Testis (tissue), 3 donors: Measurements from ENCODE around the gene AHCTF1. TPM values are rescaled to one million over a fixed set of nuclear protein-coding genes. Genes with fewer than 3 reads are reported as not detected.

Source experiments
- DNase-seq: peaks from one replicate; pipeline ENCODE4 v3.0.0-alpha.2; 2019
- H3K27ac ChIP-seq, 2 donors: fragments of 200-600 bp; sonication (generic); one replicate each; pipeline ENCODE4 v1.5.1; 2019
- H3K27me3 ChIP-seq: fragments of 200-600 bp; sonication (generic); one replicate; pipeline ENCODE4 v1.5.1; 2019
- H3K36me3 ChIP-seq: fragments of 200-600 bp; sonication (generic); one replicate; pipeline ENCODE4 v1.5.1; 2017; ENCODE audit warnings: low read depth; ENCODE audit errors: missing control alignments
- H3K4me1 ChIP-seq: fragments of 200-600 bp; sonication (generic); one replicate; pipeline ENCODE4 v1.5.1; 2019
- H3K4me3 ChIP-seq, 2 donors: fragments of 200-600 bp; sonication (generic); one replicate each; pipeline ENCODE4 v1.5.1; 2017 to 2019
- H3K9me3 ChIP-seq: fragments of 200-600 bp; sonication (generic); one replicate; pipeline ENCODE4 v1.5.1; 2017
- POLR2A ChIP-seq: fragments of 450-650 bp; IDR thresholded peaks from one replicate; pipeline ENCODE4 v1.6.1; 2017; ENCODE audit warnings: antibody characterized with exemption, mild to moderate bottlenecking, moderate library complexity
- WGBS, 2 donors: methylation state at CpG; one replicate each; pipeline ENCODE4 v1.1.5; 2018; 5-methylcytosine and 5-hydroxymethylcytosine counted together
- intact Hi-C: fragments of 100-400 bp; cut with DNase I; formaldehyde crosslinking; loops from one replicate; pipeline ENCODE4 v1.15.1; 2023; ENCODE audit warnings: low total_unique reads
- polyA plus RNA-seq: library from polyadenylated mRNA; stranded (reverse); fragments of 350-450 nt; fragmentation: Illumina TruSeq; extraction: RNeasy Lipid Tissue Mini Kit (QIAGEN cat#74804); gene quantifications from one replicate; pipeline ENCODE4 v1.2.3, GENCODE V29; 2014; ENCODE audit warnings: low read depth, low replicate concordance; ENCODE audit not compliant: insufficient read depth
- total RNA-seq, 2 donors: library from RNA; depleted of rRNA; stranded (reverse); fragments of >200 nt; gene quantifications; one replicate each; pipeline ENCODE4 v1.2.3, GENCODE V29; 2016
- TF ChIP-seq, protein P1 (sequence below), 3 experiments: fragments of 450-650 bp in 2 of 3; fragments of 200-600 bp in 1 of 3; sonication (generic) in 1 of 3; IDR thresholded peaks; one replicate each; pipeline ENCODE4 v1.5.1; 2016 to 2019; ENCODE audit warnings: antibody characterized with exemption in 3 of 3, mild to moderate bottlenecking in 2 of 3, moderate library complexity in 1 of 3

The AHCTF1 gene
- total and polyA plus RNA-seq, 3 donors from 2014 or later, result 58.6 to 97.6 (median 66.2) TPM

DNA sequence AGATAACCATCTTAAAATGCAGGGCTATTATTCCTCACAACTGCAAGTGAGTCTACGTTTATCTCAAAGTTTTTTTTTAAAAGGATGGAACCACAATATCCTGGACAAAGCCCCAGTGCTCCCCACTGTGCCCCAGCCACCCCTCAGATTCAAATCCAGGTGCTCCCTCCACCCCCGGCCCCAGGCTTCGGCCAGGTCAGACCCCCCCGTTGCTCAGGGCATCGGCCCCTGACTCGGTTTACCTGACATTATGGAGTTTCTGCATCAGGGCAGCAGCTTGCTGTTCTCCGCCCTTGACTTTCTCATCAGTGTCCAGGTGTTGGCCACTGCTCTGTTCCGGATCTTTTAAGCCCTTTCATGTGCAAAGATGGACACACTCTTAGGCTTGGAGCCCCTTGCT, 134.6 kb downstream of the AHCTF1 start:
- Histone ChIP-seq H3K4me1 (no peaks in the 10 kb centered on the region), H3K9me3 (no peaks in the 10 kb centered on the region), H3K27ac (no peak overlapping the region), H3K36me3 (no peaks in the 10 kb centered on the region), H3K4me3 (no peak overlapping the region), H3K27me3 (no peaks in the 10 kb centered on the region)
- intact Hi-C loops, result no loop called here
- TF ChIP-seq, protein P1, sequence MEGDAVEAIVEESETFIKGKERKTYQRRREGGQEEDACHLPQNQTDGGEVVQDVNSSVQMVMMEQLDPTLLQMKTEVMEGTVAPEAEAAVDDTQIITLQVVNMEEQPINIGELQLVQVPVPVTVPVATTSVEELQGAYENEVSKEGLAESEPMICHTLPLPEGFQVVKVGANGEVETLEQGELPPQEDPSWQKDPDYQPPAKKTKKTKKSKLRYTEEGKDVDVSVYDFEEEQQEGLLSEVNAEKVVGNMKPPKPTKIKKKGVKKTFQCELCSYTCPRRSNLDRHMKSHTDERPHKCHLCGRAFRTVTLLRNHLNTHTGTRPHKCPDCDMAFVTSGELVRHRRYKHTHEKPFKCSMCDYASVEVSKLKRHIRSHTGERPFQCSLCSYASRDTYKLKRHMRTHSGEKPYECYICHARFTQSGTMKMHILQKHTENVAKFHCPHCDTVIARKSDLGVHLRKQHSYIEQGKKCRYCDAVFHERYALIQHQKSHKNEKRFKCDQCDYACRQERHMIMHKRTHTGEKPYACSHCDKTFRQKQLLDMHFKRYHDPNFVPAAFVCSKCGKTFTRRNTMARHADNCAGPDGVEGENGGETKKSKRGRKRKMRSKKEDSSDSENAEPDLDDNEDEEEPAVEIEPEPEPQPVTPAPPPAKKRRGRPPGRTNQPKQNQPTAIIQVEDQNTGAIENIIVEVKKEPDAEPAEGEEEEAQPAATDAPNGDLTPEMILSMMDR (IDR thresholded peaks at IDR 0.05), result no peak
- TF ChIP-seq POLR2A, result no peak
- 85% methylated on average over 8 of the region's 8 CpGs for WGBS, 2 donors
- DNase-seq, result no peak

DNA sequence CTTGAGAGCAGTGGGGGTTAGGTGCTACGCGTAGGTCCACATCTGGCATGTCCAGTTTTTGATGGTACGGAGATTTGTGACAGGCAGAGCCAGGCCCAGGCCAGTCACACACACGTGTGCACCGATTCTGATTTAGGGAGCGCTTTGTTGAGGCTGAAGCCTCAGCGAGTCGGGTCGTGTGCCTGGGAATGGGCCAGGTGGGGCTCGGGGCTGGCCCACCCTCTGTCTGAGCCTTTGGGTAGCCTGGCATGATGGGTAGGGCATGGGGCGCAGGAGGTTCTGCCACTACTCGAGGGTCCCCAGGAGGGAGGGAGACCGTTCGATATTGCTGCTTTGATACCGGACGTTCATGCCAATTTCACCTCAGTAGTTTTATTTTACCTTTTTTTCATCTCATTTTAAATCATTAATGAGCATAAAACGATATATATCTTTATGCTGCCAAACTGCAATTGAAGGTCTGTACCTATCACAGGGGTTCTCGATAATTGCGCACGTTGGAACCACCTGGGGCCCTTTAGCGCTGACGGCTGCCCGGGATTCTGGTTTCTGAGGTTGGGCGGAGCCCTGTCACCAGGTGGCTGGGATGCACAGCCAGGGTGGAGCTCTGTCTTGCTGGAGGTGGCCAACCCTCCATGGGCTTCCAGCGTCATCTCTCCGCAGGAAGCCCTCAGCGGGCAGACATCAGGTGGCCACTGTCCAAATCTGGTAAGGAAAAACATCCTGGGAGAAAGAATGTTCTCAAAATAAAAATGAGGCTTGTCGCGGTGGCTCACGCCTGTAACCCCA, 135.6 kb downstream of the AHCTF1 start:
- no peak overlapping the region for H3K4me3 ChIP-seq
- 92 to 93% methylated on average over 24 to 30 of the region's 30 CpGs for WGBS, 2 donors
- intact Hi-C loops, result no loop called here
- no peaks in the 10 kb centered on the region for H3K27me3 ChIP-seq
- TF ChIP-seq, protein P1 (IDR thresholded peaks at IDR 0.05), result no peak
- no peak for TF ChIP-seq POLR2A
- H3K36me3 ChIP-seq, result no peaks in the 10 kb centered on the region
- no peak overlapping the region for H3K27ac ChIP-seq
- H3K9me3 ChIP-seq, result no peaks in the 10 kb centered on the region
- no peak for DNase-seq
- no peaks in the 10 kb centered on the region for H3K4me1 ChIP-seq

DNA sequence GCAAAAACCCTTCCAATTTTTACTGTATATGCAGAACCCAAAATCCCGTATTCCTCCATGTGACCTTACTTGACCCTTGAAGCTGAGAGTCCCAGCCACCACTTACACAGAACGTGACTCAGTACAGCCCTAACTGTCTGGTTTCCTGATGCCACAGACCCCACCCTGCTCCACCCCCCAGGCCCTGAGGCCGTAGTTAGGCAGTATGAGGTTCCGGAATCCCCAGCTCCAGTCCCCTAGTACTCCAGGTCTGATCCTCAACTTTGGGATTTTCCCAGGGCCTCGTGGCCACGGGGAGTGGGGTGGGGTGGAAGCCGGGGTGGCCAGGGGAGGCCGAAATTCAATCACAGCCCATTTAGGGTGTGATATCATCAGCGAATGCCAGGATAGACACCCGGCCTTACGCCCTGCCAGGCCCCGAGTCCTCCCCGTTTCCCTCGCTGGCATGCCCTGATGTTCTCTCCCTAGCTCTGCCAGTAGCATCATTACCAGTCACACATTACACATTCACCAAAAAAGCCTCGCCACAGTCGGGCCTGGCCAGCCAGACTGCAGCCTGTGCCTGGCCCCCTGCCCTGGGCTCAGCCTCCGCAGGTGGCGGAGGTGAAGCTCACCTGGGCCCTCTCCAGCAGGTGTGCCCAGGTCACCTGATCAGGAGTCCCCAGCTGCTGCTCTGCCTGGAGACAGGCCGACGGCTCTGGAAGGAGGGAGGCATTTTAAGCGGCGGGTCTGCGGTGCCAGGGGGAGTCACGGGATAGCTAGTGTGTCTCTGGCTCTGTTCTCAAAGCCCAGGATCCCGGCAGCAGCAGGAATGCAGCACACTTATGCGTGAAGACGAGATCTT, 136.7 kb downstream of the AHCTF1 start:
- Histone ChIP-seq H3K9me3 (no peaks in the 10 kb centered on the region), H3K4me3 (no peak overlapping the region), H3K27me3 (no peaks in the 10 kb centered on the region), H3K4me1 (no peaks in the 10 kb centered on the region), H3K27ac (no peak overlapping the region), H3K36me3 (no peaks in the 10 kb centered on the region)
- TF ChIP-seq POLR2A, result no peak
- 76 to 84% methylated on average over 24 to 27 of the region's 27 CpGs for WGBS, 2 donors
- intact Hi-C loops, result no loop called here
- no peak for DNase-seq

DNA sequence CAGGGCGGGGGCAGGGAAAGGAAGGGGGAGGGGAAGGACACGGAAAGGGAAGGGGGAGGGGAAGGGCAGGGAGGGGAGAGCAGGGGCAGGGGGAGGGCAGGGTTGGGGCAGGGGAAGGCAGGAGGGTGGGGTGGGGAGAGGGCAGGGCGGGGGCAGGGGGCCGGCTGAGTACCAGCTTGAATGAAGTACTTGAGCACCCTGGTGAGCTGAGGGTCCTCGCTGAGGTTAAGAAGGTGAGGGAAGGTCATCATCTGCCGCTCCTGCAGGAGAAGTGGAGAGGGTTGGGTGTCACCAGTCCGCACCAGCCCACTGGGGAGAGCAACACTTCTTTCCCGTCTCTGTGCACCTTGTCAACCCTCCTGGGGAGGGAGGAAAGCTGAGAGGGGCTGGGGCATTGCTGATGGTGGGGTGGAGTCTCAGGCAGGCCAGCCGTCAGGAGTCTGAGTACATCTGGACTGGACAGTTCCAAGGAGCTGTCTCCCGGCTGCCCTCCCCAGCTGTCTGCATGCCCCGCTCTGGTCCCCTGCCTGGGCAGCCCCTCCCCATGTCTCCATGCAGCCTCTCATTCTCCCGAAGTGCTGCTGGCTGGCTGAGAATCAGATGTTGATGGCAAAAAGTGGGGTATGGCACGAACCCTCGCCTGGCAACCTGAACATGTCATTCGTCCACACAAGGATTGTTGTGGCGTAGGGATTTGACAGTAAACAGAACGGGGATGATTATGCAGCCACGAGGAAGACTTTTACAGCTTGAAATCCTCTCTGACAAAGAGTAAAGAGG, 137.5 kb downstream of the AHCTF1 start:
- 67 to 69% methylated on average over 14 to 16 of the region's 18 CpGs for WGBS, 2 donors
- Histone ChIP-seq H3K27ac (no peak overlapping the region), H3K27me3 (no peaks in the 10 kb centered on the region), H3K36me3 (no peaks in the 10 kb centered on the region), H3K9me3 (no peaks in the 10 kb centered on the region), H3K4me3 (no peak overlapping the region), H3K4me1 (peaks cover 3% of the 10 kb centered on the region)
- no peak for DNase-seq
- no peak for TF ChIP-seq POLR2A
- TF ChIP-seq, protein P1 (IDR thresholded peaks at IDR 0.05), result no peak
- intact Hi-C loops, result no loop called here

DNA sequence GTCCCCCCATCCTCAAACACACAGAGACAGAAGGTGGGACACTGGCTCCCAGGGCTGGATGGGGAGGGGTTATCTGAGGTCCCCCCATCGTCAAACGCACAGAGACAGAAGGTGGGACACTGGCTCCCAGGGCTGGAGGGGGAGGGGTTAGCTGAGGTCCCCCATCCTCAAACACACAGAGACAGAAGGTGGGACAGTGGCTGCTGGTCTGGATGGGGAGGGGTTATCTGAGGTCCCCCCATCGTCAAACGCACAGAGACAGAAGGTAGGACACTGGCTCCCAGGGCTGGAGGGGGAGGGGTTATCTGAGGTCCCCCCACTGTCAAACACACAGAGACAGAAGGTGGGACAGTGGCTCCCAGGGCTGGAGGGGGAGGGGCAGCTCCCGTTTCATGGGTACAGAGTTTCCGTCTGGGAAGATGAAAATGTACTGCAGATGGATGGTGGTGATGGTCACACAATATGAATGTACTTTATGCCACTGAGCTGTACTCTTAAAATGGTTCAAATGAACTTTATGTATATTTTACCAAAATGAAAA, 138.3 kb downstream of the AHCTF1 start:
- WGBS, 2 donors, result 55 to 57% methylated on average over 6 of the region's 6 CpGs
- Histone ChIP-seq H3K36me3 (no peaks in the 10 kb centered on the region), H3K27me3 (no peaks in the 10 kb centered on the region), H3K4me1 (peaks cover 11% of the 10 kb centered on the region), H3K27ac (no peak overlapping the region), H3K4me3 (no peak overlapping the region), H3K9me3 (no peaks in the 10 kb centered on the region)
- no peak for TF ChIP-seq POLR2A
- TF ChIP-seq, protein P1 (IDR thresholded peaks at IDR 0.05), result no peak
- intact Hi-C loops, result no loop called here
- no peak for DNase-seq
